Hepatic stellate cell (primary cell): ENCODE measurements around the gene AQP3.
"Not testable (repeated sequence)": the region's sequence is repeated elsewhere in the genome, so short reads cannot be mapped to it uniquely, and the experiment has no call there.

Experiments
- DNase-seq: peaks from one replicate; pipeline ENCODE4 v3.0.0; 2011; ENCODE audit warnings: low spot score

Gene AQP3

GRCh38 chr9:33465096-33465495, 17.7 kb upstream of the AQP3 start:
- no peak for DNase-seq

DNA sequence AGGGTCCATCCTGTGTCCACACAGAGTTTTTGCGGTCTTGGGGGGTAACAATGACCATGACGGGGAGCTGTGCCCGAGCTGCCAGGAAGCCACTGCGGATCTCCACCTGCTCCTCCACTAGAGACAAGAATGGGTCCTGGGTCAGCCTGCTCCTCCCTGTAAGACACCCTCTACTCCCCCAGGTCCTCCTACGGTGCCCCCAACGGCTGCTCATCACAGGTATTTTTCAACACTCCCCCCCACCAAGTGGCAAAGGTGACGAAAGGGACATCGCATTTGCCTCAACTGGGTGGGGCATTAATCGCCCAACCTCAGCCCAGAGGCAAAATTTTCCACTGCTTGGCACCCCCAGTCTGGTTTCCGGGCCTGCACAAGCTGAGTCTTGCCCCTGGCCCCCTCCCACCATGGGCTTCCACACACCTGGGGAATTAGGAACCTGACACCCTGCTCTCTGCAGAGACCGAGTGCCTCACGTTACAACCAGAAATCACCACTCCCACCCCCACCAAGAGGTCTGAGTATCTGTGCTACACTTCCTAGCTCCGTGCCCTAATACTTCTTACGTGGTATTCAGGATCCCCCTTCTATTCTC, 16.7 kb upstream of the AQP3 start:
- DNase-seq = no peak

- DNase-seq = no peak
Observed at GRCh38 chr9:33463151-33463550, 15.8 kb upstream of the AQP3 start.

- DNase-seq = no peak
Observed at GRCh38 chr9:33461492-33461891, 14.1 kb upstream of the AQP3 start.

- DNase-seq = no peak
Observed at GRCh38 chr9:33460854-33461253, 13.5 kb upstream of the AQP3 start.

DNA sequence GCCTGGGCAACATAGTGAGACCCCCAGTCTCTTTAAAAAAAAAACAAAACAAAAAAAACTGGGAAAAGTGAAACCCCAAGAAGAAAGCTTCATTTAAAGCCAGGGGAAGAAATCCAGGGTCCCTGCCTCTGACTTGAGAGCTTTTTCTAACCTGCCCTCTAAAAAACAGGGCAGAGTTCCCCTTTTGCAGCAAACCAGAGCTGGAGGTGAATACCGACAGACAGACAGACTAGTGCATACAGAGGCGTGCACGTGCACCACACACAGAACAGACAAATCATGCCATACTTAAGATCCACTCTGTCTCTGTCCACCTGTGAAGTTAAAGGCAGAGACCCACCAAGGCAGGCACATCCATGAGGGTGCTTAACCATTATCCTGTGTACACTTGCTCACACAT, 11.7 kb upstream of the AQP3 start:
- DNase-seq = no peak

- DNase-seq = no peak
Observed at GRCh38 chr9:33458444-33458843, 11.1 kb upstream of the AQP3 start.

- no peak for DNase-seq
Observed at GRCh38 chr9:33455945-33456344, 8.6 kb upstream of the AQP3 start.

- not testable (repeated sequence) for DNase-seq
Observed at GRCh38 chr9:33455456-33455855, 8.1 kb upstream of the AQP3 start.

DNA sequence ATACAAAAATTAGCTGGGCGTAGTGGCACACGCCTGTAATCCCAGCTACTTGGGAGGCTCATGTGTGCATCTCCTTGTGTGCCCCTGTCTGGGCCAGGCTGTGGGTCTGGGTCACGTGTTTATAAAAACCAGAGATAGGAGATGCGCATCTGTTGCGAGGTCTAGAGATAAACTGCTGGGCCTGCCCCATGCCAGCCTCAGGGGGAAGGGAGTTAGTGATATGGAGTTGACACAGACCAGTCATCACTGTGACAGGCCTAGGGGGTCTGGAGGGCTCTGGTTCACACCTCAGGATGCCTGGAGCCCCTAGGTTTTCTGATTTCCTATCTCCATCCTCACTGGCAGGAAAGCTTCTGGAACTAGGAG, 7.3 kb upstream of the AQP3 start:
- DNase-seq = not testable (repeated sequence)

DNA sequence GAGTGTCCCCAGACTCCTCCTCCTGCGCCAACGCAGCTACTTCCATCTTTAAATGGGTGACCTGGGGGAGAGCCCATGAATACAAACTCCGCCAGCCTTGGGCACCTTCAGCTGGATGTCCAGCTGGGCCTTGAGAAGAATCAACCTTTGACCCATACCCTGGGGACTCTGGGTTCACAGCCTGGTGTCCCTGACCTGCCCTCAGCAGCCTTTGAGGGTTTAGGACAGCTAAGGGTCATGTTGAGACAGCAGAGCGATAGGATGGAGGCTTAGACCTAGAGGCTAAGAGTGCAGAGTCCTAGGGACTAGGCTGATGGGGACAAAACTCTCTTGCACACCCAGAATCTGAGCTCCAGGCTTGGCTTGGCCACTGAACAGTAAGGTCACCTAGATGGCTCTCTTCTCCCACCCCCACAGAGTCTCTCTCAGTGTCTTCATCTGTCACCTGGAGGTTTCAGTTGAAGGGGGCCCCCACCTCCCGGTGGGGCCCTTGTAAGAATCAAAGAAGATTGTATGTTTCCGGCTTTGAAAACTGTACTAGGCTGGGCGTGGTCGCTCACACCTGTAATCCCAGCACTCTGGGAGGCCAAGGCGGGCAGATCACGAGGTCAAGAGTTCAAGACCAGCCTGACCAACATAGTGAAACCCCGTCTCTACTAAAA, 6.7 kb upstream of the AQP3 start:
- DNase-seq = no peak

GRCh38 chr9:33453286-33453860, 6.0 kb upstream of the AQP3 start:
- no peak for DNase-seq

- DNase-seq = peak; percentile 91
Observed at GRCh38 chr9:33452828-33453271, 5.5 kb upstream of the AQP3 start.

DNA sequence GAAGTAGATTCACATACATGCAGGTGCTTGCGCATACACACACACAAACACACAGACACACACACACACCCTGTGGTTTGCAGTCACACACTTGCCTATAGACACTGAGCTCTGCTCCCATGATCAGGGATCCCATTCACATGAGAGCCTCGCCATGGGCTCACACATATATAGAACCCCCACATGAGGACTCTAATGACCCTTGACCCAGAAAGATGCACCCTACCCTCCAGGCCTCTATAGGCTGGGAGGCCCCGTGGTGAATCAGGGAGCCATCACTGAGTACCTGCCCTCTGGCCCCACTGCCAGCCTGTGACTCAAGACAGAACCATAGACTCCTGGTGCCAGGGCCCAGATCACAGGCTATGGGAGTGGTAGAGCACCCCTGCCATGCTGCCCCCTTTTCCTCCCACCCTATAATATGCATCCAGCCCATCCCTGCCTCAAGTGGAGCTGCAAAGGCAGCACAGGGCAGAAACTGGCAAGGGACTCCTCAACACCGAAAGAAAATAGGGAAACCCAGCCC, 3.3 kb upstream of the AQP3 start:
- no peak for DNase-seq

GRCh38 chr9:33449715-33450114, 2.3 kb upstream of the AQP3 start:
- DNase-seq = no peak

DNA sequence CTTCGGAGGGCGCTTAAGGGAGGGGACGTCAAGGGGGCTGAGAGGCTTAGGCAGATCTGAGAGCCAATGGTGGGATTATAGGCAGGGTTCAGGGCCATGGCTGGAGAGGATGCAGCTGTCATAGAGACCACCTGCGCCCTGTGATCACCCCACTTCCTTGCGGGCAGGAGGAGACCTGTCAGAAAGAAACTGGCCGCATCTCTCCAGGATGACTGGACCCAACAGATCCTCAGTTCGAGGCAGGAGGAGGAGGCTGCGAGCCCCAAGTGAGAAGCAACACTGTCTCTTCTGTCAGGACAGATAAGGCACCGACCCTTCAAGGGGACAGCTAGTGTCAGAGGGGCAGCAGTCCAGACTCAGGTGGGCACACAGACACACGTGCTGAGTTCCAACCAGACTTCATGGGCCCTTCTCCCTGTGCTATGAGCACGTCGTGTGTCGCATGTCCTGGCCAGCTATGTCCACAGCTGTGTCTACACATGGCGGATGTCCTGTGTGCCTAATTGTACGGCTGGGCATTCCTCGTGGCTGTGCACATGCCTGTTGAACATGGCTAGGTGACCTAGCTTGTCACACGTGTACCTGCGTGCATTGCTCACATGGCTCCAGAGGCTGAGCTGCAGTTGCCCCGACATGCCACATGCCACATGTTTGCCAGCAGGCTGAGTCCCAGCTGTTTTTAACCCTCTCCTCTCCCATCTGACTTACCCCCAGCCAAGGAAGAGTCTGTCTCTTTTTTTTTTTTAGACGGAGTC, 583 bp upstream of the AQP3 start:
- DNase-seq = no peak

- DNase-seq = no peak
Observed at GRCh38 chr9:33446240-33446945, 1.0 kb downstream of the AQP3 start.

DNA sequence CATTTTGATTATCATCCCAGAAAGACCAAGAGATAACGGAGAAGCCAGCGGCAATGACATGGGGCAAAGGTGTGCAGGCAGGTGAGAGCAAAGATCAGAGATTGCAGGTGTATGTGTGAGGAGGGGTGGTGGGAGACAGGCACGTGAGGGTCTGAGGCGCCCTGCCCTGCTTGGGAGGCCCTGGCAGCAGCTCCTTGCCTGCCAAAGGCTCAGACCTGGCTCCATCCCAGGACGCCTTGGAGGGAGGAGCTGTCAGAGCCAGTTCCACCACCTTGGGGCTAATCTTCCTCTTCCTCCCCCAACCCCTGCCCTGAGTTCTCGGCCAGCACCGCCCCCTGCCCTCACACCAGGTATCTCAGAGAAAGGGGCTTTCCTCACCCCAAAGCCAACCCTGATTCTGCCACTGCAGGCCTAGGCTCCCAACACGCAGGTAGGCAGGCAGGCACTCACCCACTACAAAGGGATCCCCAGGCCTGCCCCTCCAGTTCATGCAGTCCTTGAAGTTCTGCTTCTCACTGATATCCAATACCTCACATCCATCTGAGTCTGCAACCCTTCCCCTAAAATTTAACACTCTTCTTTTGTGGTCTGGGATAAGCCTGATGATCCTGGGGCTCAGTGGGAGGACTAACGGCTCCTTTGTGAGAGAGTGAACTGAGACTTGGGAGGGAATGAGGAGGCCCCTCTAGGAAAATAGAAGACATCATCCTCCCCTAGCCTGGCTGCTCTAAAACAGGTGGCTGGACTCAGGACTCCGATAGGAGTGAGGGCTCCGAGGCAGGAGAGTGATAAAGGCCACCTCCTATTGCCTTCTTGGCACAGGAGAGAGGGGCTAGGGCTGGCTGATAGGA, 1.8 kb downstream of the AQP3 start:
- DNase-seq = no peak

- DNase-seq = no peak
Observed at GRCh38 chr9:33443464-33444154, 3.8 kb downstream of the AQP3 start.

DNA sequence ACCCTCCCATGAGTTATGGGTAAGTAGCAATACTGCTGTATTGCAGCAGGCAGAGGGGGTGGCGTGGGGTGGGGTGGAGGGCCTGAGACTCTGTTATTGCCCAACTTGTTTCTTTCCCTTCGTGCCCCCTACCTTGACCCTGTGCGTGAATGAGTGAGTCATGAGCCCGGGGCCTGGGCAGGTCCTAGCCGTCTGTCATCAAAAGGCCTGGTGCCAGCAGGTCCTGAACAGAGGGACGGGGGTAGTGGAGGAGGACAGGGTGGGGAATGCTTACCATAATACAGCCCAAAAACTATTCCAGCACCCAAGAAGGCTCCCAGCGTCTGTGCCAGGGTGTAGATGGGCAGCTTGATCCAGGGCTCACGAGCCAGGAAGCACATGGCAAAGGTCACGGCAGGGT, 4.3 kb downstream of the AQP3 start:
- no peak for DNase-seq

GRCh38 chr9:33442125-33442524, 5.3 kb downstream of the AQP3 start:
- no peak for DNase-seq
